Activated T-helper 1 cell treated with anti-CD3 and anti-CD28 coated beads, Interleukin-2, amount 50 U/mL, for 16 hours (primary cell): ENCODE data around the gene PRKAG2.
"Not testable (repeated sequence)": the region's sequence is repeated elsewhere in the genome, so short reads cannot be mapped to it uniquely, and the experiment has no call there.

ENCODE experiments used
- DNase-seq, 2 donors: peaks; one replicate each; pipeline ENCODE4 v3.0.0-alpha.2; 2020; ENCODE audit warnings: low read depth in 1 of 2, low spot score in 1 of 2

Gene PRKAG2

DNA sequence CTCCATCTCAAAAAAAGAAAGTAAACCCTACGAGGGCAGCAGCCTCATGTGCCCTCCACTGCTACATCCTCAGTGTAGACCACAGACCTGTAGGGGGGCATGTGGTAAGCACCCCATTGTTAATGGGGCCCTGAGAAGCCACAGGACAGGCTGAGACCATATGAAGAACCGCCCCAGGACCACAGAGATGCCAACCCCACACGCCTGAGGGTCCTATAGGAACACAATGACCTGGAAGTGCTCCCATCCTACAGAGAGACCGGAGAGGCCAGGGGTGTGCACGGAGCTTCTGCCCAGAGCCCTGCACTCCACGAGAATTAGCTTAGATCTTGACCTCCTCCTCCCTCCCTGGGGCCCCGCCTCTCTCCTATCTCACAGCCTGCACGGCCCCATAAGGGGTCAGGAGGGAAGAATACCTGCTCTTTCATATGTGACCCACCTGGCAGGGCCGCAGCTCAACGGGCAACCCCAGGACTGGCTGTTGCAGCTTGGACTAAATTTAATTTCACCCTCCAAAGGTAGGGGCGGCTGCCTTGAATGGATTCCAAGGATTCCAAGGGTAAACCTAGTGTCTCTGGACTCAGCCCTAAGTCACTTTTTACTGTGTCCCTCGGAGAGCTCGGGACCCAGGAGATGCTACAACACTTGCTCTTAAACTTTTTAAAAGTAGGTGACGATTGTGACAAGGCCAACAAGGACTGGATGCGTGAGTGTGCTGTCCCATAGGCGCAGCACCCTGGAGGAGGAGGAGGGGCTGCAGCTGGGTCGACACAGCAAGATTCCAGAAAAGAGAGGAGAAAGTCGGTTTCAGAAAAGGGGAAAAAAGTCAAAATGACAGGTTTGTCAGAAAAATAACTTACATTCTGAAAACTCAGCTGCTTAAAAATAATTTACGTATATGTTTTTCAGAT, 24.2 kb downstream of the PRKAG2 start:
- DNase-seq, result no peak

- DNase-seq, result no peak
Observed at GRCh38 chr7:151851782-151852181, 25.1 kb downstream of the PRKAG2 start.

DNA sequence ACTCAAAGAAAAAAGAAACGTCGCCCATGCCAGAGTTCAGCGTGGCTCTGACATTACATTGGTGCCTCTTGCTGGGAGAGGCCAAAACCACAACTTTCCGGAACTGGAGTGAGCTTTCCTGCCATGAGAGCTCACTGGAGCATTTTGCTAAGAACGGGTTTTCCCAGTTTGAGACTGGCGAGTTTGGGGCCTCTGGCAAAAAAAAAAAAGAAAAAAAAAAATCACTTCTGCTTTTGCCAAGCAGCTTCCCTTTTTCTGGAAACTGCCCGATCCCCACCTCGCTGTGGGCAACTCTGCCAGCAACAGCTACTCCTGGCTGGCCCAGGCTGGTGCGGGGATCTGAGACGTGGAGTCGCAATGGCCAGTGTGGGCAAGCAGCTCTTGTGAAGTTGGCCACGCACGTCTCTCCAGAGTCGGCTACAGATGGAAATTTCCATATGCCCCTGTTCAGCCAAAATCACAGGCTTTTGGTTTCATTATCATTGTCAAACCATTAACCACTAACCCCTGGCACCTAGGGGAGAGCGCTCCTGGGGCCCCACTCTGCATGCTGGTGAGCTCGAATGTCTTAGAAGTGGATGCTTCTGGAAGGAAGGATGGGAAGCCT, 25.7 kb downstream of the PRKAG2 start:
- DNase-seq, result no peak

GRCh38 chr7:151850491-151851124, 26.3 kb downstream of the PRKAG2 start:
- no peak for DNase-seq

- DNase-seq, result no peak
Observed at GRCh38 chr7:151849879-151850260, 27.0 kb downstream of the PRKAG2 start.

DNA sequence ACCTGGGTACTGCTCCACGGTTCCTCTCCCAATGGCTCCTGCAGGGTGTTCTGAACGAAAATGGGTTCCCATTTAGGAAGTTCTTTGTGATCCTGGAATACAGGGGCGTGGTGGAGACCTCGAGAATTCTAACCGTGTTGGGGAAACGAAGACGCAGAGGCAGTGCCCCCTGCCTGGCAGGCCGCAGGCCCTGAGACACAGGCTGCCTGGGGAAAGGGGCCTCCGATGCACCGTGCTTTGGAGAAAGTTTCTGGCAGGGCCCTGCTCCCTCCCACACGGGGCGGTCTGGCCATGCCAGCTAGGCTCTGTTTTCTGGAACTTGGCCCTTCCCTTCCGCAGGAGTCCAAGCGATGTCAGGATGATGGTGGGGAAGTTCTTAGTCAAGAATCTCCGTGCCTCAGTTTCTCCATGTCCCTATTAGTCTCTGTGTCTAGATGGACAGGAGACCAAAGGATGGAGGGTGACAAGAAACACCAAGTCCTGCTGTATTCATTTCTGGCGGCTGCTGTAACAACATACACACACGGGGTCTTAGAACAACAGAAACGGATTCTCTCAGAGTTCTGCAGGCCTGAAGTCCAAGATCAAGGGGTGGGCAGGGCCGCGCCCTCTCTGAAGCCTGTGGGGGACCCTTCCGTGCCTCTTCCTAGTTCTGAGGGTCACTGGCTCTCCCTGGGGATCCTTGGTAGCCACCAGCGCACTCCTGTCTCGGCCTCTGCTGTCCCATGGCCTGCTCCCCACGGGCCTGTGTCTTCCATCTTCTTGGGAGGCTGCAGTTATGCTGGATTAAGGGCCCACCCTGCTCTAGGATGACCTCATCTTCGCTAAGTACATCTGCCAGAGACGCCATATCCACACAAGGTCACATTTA, 27.7 kb downstream of the PRKAG2 start:
- no peak for DNase-seq

- no peak for DNase-seq
Observed at GRCh38 chr7:151847681-151848081, 29.2 kb downstream of the PRKAG2 start.

DNA sequence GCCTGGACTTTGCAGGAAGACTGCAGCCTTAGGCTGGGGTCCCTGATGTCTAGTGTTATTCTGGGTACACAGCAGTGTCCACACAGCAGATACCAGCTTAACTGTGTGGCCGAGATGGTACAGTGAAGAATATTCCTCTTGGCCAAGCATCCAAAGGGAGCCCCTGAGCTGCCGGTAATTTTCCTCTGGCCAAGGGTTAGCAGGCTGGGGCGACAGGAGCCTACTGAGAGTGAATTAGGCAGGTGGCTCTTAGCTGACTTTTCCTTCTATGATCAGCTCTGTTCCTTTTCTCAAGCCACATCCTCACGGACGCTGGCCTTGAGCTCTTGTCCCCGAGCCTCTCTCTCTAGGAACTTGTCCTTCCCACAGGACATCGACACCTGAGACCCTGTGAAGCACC, 29.8 kb downstream of the PRKAG2 start:
- DNase-seq, result no peak

DNA sequence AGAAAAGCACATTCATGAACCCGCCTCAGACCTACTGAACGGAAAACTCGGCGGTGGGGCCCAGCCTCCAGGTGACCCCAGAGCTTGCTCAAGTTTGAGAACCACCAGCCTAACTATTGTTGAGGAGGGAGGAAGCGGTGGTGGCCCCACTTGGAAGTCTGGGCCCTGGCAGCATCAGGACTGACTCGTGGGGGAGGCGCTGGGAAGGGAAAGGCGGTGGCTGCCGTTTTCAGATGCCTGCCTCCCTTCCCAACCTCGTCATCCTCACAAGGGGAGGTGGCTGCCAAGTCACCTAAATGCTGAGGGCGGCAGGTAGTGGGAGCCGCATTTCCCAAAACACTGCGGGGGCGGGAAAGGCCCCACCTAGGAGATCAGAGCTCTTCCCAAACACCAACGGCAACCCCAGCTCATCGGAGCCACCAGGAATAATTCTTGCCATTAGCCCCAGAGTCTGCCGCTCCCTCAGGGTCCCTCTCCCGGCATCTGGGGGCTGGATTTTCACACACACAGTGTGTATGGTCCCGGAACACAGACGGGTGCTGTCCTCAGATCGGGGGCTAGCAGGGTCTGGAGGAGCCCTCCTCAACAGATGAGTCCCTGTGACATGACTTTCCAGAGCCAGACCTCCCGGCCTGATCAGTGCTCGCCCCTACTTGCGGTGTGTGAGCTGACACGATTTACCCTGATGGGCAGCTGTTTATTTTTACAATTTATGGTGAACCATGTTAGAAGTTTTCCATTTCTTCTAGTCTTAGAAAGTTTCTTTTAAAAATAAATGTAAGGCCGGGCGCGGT, 31.3 kb downstream of the PRKAG2 start:
- DNase-seq, result no peak

- no peak for DNase-seq
Observed at GRCh38 chr7:151844825-151845200, 32.1 kb downstream of the PRKAG2 start.

GRCh38 chr7:151844071-151844824, 32.7 kb downstream of the PRKAG2 start:
- no peak for DNase-seq

DNA sequence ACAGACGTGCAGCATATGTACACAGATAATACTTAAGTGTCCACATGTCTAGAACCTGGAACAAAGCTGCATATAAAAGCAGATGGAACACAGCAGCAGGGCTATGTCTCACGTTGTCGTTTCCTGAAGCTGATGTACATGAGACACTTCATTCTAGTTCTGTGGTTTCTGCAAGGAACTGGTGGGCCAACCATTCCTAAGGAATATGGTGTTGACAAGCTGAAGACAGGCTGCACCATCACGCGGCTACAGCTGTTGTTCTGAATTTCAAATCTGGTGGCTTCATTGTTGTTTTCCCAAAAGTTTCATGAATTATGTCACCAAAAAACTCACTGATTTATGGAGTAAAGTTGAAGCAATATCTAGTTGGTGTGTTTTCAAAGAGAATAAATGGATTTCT, 33.7 kb downstream of the PRKAG2 start:
- no peak for DNase-seq

DNA sequence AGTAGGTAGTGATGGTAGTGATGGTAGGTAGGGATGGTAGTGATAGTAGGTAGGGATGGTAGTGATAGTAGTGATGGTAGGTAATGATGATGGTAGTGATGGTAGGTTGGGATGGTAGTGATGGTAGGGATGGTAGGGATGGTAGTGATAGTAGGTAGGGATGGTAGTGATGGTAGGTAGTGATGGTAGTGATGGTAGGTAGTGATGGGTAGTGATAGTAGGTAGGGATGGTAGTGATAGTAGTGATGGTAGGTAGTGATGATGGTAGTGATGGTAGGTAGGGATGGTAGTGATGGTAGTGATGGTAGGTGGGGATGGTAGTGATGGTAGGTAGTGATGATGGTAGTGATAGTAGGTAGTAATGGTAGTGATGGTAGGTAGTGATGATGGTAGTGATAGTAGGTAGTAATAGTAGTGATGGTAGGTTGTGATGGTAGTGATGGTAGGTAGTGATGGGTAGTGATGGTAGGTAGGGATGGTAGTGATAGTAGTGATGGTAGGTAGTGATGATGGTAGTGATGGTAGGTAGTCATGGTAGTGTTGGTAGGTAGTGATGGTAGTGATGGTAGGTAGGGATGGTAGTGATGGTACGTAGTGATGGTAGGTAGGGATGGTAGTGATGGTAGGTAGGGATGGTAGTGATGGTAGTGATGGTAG, 35.4 kb downstream of the PRKAG2 start:
- not testable (repeated sequence) for DNase-seq

- no peak for DNase-seq
Observed at GRCh38 chr7:151840088-151840910, 36.6 kb downstream of the PRKAG2 start.

- DNase-seq, result no peak
Observed at GRCh38 chr7:151839451-151839921, 37.4 kb downstream of the PRKAG2 start.

- DNase-seq, result no peak
Observed at GRCh38 chr7:151838861-151839381, 38.0 kb downstream of the PRKAG2 start.

GRCh38 chr7:151838072-151838471, 38.8 kb downstream of the PRKAG2 start:
- no peak for DNase-seq
